ENCODE data around the gene DOHH. TPM values are rescaled to one million over a fixed set of nuclear protein-coding genes. Genes with fewer than 3 reads are reported as not detected.
A peak's percentile ranks its signal among the peaks of the same experiment; 100 is the strongest.

DOHH gene
- total RNA-seq, 2 donors from 2014 or later, result 12.3 to 13.5 TPM

- DNase-seq, result no peak
- peaks cover 0 to 2% of the 10 kb centered on the region in 2 donors for H3K36me3 Mint-ChIP-seq (ENCODE audit: insufficient read depth in 2 of 2)
- no peaks in the 10 kb centered on the region for H3K27me3 Mint-ChIP-seq (ENCODE audit: low read depth)
- H3K9me3 Mint-ChIP-seq, result no peaks in the 10 kb centered on the region
- H3K27ac Mint-ChIP-seq, result no peak overlapping the region
- peaks cover 6% of the 10 kb centered on the region for H3K4me1 Mint-ChIP-seq (ENCODE audit: low read depth)
- H3K4me3 Mint-ChIP-seq, result no peak overlapping the region
- no peak for ATAC-seq (replicated peaks in 1 of 2)
Measured at GRCh38 chr19:3522421-3523360, 22.2 kb upstream of the DOHH start.

- H3K4me1 Mint-ChIP-seq (ENCODE audit: low read depth), result peaks cover 16% of the 10 kb centered on the region
- H3K27ac Mint-ChIP-seq, result no peak overlapping the region
- H3K36me3 Mint-ChIP-seq (ENCODE audit: insufficient read depth in 2 of 2), result peaks cover 0 to 2% of the 10 kb centered on the region in 2 donors
- ATAC-seq (replicated peaks in 1 of 2), result no peak
- no peak for DNase-seq
- H3K27me3 Mint-ChIP-seq (ENCODE audit: low read depth), result no peaks in the 10 kb centered on the region
- H3K4me3 Mint-ChIP-seq, result no peak overlapping the region
- no peaks in the 10 kb centered on the region for H3K9me3 Mint-ChIP-seq
Measured at GRCh38 chr19:3521104-3521445, 20.6 kb upstream of the DOHH start.

- Mint-ChIP-seq H3K4me3 (no peak overlapping the region), H3K9me3 (no peaks in the 10 kb centered on the region), H3K27ac (no peak overlapping the region), H3K36me3 (ENCODE audit: insufficient read depth in 2 of 2) (peaks cover 0 to 2% of the 10 kb centered on the region in 2 donors), H3K27me3 (ENCODE audit: low read depth) (no peaks in the 10 kb centered on the region), H3K4me1 (ENCODE audit: low read depth) (peaks cover 20% of the 10 kb centered on the region)
- DNase-seq, result no peak
- no peak for ATAC-seq (replicated peaks in 1 of 2)
Measured at GRCh38 chr19:3520166-3521103, 20.0 kb upstream of the DOHH start.

- Mint-ChIP-seq H3K9me3 (no peaks in the 10 kb centered on the region), H3K27me3 (ENCODE audit: low read depth) (no peaks in the 10 kb centered on the region), H3K4me1 (ENCODE audit: low read depth) (peaks cover 26% of the 10 kb centered on the region), H3K27ac (no peak overlapping the region), H3K4me3 (no peak overlapping the region), H3K36me3 (ENCODE audit: insufficient read depth in 2 of 2) (peaks cover 0 to 2% of the 10 kb centered on the region in 2 donors)
- ATAC-seq (replicated peaks in 1 of 2) (no peak), DNase-seq (no peak)
Measured at GRCh38 chr19:3519126-3519525, 18.7 kb upstream of the DOHH start.

- H3K36me3 Mint-ChIP-seq (ENCODE audit: insufficient read depth in 2 of 2), result peaks cover 0 to 2% of the 10 kb centered on the region in 2 donors
- ATAC-seq (replicated peaks in 1 of 2) (no peak), DNase-seq (no peak)
- H3K27me3 Mint-ChIP-seq (ENCODE audit: low read depth), result no peaks in the 10 kb centered on the region
- no peaks in the 10 kb centered on the region for H3K9me3 Mint-ChIP-seq
- no peak overlapping the region for H3K4me3 Mint-ChIP-seq
- H3K27ac Mint-ChIP-seq, result no peak overlapping the region
- peaks cover 28% of the 10 kb centered on the region for H3K4me1 Mint-ChIP-seq (ENCODE audit: low read depth)
Measured at GRCh38 chr19:3518659-3519058, 18.2 kb upstream of the DOHH start.

GRCh38 chr19:3518255-3518654 is 17.8 kb upstream of the DOHH start:
- Mint-ChIP-seq H3K27ac (no peak overlapping the region), H3K4me1 (ENCODE audit: low read depth) (peaks cover 30% of the 10 kb centered on the region), H3K27me3 (ENCODE audit: low read depth) (no peaks in the 10 kb centered on the region), H3K9me3 (no peaks in the 10 kb centered on the region), H3K4me3 (no peak overlapping the region), H3K36me3 (ENCODE audit: insufficient read depth in 2 of 2) (peaks cover 0 to 2% of the 10 kb centered on the region in 2 donors)
- no peak for DNase-seq
- ATAC-seq (replicated peaks in 1 of 2), result no peak

- no peak for ATAC-seq (replicated peaks in 1 of 2)
- no peak overlapping the region for H3K27ac Mint-ChIP-seq
- no peaks in the 10 kb centered on the region for H3K27me3 Mint-ChIP-seq (ENCODE audit: low read depth)
- H3K9me3 Mint-ChIP-seq, result no peaks in the 10 kb centered on the region
- peaks cover 30% of the 10 kb centered on the region for H3K4me1 Mint-ChIP-seq (ENCODE audit: low read depth)
- DNase-seq, result no peak
- H3K36me3 Mint-ChIP-seq (ENCODE audit: insufficient read depth in 2 of 2), result peaks cover 0 to 2% of the 10 kb centered on the region in 2 donors
- H3K4me3 Mint-ChIP-seq, result no peak overlapping the region
Measured at GRCh38 chr19:3517638-3518037, 17.2 kb upstream of the DOHH start.

GRCh38 chr19:3516675-3517207 is 16.3 kb upstream of the DOHH start:
- Mint-ChIP-seq H3K36me3 (ENCODE audit: insufficient read depth in 2 of 2) (no peaks in the 10 kb centered on the region), H3K4me1 (ENCODE audit: low read depth) (peaks cover 30% of the 10 kb centered on the region), H3K27ac (no peak overlapping the region), H3K9me3 (no peaks in the 10 kb centered on the region), H3K27me3 (ENCODE audit: low read depth) (no peaks in the 10 kb centered on the region), H3K4me3 (no peak overlapping the region)
- DNase-seq, result peak in 1 of 2 donors; percentile 29
- peak; percentile 36 to 41 for ATAC-seq (replicated peaks in 1 of 2)

- no peak overlapping the region for H3K27ac Mint-ChIP-seq
- ATAC-seq (replicated peaks in 1 of 2), result no peak
- no peaks in the 10 kb centered on the region for H3K36me3 Mint-ChIP-seq (ENCODE audit: insufficient read depth in 2 of 2)
Measured at GRCh38 chr19:3515891-3516422, 15.5 kb upstream of the DOHH start.

GRCh38 chr19:3514930-3515329 is 14.5 kb upstream of the DOHH start:
- ATAC-seq (replicated peaks in 1 of 2) (no peak), DNase-seq (no peak)
- H3K4me1 Mint-ChIP-seq (ENCODE audit: low read depth), result peaks cover 27% of the 10 kb centered on the region
- no peak overlapping the region for H3K27ac Mint-ChIP-seq
- no peaks in the 10 kb centered on the region for H3K9me3 Mint-ChIP-seq
- H3K4me3 Mint-ChIP-seq, result no peak overlapping the region
- no peaks in the 10 kb centered on the region for H3K36me3 Mint-ChIP-seq (ENCODE audit: insufficient read depth in 2 of 2)
- no peaks in the 10 kb centered on the region for H3K27me3 Mint-ChIP-seq (ENCODE audit: low read depth)

More at GRCh38 chr19:3515891-3516422, 15.5 kb upstream of the DOHH start:
- Mint-ChIP-seq H3K4me3 (no peak overlapping the region), H3K27me3 (ENCODE audit: low read depth) (no peaks in the 10 kb centered on the region), H3K4me1 (ENCODE audit: low read depth) (peaks cover 26% of the 10 kb centered on the region), H3K9me3 (no peaks in the 10 kb centered on the region)
- DNase-seq, result no peak

- DNase-seq, result no peak
- Mint-ChIP-seq H3K4me3 (no peak overlapping the region), H3K27ac (no peak overlapping the region), H3K36me3 (ENCODE audit: insufficient read depth in 2 of 2) (peaks cover 1 to 4% of the 10 kb centered on the region in 2 donors), H3K9me3 (no peaks in the 10 kb centered on the region), H3K4me1 (ENCODE audit: low read depth) (peaks cover 42% of the 10 kb centered on the region), H3K27me3 (ENCODE audit: low read depth) (no peaks in the 10 kb centered on the region)
- no peak for ATAC-seq (replicated peaks in 1 of 2)
Measured at GRCh38 chr19:3513229-3514140, 13.0 kb upstream of the DOHH start.

Data from activated T-cell treated with anti-CD3 and anti-CD28 coated beads, Interleukin-2, amount 50 U/mL, for 72 hours (primary cell).